Muscle layer of duodenum (tissue), 2 donors: ENCODE measurements around the gene REG1A.

Experiments used
- H3K27ac ChIP-seq: one replicate; pipeline ENCODE4 v1.7.0; 2013; ENCODE audit warnings: mild to moderate bottlenecking, low read length
- H3K27me3 ChIP-seq: one replicate; pipeline ENCODE4 v1.7.0; 2013; ENCODE audit warnings: low read depth, mild to moderate bottlenecking, control low read depth, low read length
- H3K36me3 ChIP-seq, 2 donors: one replicate each; pipeline ENCODE4 v1.7.0; 2013; ENCODE audit warnings: low read length in 2 of 2, control low read depth in 1 of 2, mild to moderate bottlenecking in 1 of 2; ENCODE audit not compliant: insufficient read depth in 2 of 2, control insufficient read depth in 1 of 2
- H3K4me1 ChIP-seq, 2 donors: one replicate each; pipeline ENCODE4 v1.7.0; 2013; ENCODE audit warnings: low read length in 2 of 2, mild to moderate bottlenecking in 2 of 2, control low read depth in 1 of 2, moderate library complexity in 1 of 2; ENCODE audit not compliant: insufficient read depth in 2 of 2, control insufficient read depth in 1 of 2
- H3K4me3 ChIP-seq, 2 donors: one replicate each; pipeline ENCODE4 v1.7.0; 2013; ENCODE audit warnings: low read length in 2 of 2, low read depth in 1 of 2, mild to moderate bottlenecking in 1 of 2
- H3K9me3 ChIP-seq, 2 donors: one replicate each; pipeline ENCODE4 v1.7.0; 2013; ENCODE audit warnings: low read length in 2 of 2, control low read depth in 1 of 2, mild to moderate bottlenecking in 1 of 2; ENCODE audit not compliant: control insufficient read depth in 1 of 2
- donor health status: healthy.

REG1A gene

DNA sequence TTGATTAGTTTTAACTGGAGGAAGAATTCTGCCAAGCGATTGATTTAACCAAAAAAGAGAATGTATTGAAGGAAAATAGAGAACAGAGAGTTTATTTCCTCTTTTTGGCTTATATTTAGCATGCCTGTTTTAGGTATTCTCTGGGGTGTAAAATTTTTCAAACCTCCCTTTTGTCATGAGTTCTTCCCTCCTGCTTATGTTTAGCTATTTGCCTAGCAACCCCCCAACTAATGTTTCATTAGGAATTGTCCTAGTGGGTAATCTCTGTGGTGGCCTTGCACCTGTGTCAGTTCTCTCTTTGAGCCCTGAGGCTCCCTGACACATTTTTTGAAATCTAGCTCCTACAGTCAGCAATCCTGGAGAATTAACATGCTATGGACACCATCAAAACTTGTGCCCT lies 20.0 kb upstream of the REG1A start:
- Histone ChIP-seq H3K27ac (no peak overlapping the region), H3K9me3 (peaks cover 0 to 5% of the 10 kb centered on the region in 2 donors), H3K4me1 (no peaks in the 10 kb centered on the region), H3K4me3 (no peak overlapping the region), H3K27me3 (no peaks in the 10 kb centered on the region), H3K36me3 (no peaks in the 10 kb centered on the region)

DNA sequence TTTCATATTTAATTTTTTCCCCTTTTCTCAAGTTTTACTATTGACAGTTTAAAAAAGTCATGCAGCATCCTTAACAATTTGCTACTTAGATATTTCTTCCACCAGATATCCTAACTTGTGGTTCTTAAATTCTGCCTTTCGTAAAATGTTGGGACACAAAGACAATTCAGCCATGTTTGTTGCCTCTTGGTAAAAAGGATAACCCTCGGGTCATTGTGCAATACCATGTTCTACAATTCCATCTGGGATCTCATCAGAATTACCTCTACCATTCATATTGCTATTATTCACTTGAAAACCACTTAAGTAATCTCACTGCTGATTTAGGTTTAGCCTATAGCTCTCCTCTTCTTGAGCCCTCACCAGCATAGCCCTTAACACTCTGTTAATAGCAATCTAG lies 19.3 kb upstream of the REG1A start:
- no peaks in the 10 kb centered on the region for H3K27me3 ChIP-seq
- H3K27ac ChIP-seq: no peak overlapping the region
- H3K9me3 ChIP-seq: peaks cover 0 to 5% of the 10 kb centered on the region in 2 donors
- no peaks in the 10 kb centered on the region for H3K4me1 ChIP-seq
- no peak overlapping the region for H3K4me3 ChIP-seq
- H3K36me3 ChIP-seq: no peaks in the 10 kb centered on the region

GRCh38 chr2:79103214-79103613 lies 17.1 kb upstream of the REG1A start:
- no peak overlapping the region for H3K27ac ChIP-seq
- H3K4me1 ChIP-seq: no peaks in the 10 kb centered on the region
- H3K4me3 ChIP-seq: no peak overlapping the region
- peaks cover 0 to 5% of the 10 kb centered on the region in 2 donors for H3K9me3 ChIP-seq
- no peaks in the 10 kb centered on the region for H3K36me3 ChIP-seq
- H3K27me3 ChIP-seq: no peaks in the 10 kb centered on the region

GRCh38 chr2:79105259-79105658 lies 15.0 kb upstream of the REG1A start:
- Histone ChIP-seq H3K36me3 (no peaks in the 10 kb centered on the region), H3K27ac (no peak overlapping the region), H3K27me3 (no peaks in the 10 kb centered on the region), H3K9me3 (peaks cover 0 to 5% of the 10 kb centered on the region in 2 donors), H3K4me3 (no peak overlapping the region), H3K4me1 (no peaks in the 10 kb centered on the region)

GRCh38 chr2:79112269-79112668 lies 8.0 kb upstream of the REG1A start:
- H3K4me1 ChIP-seq: no peaks in the 10 kb centered on the region
- H3K4me3 ChIP-seq: no peak overlapping the region
- no peaks in the 10 kb centered on the region for H3K9me3 ChIP-seq
- H3K36me3 ChIP-seq: no peaks in the 10 kb centered on the region
- H3K27ac ChIP-seq: no peak overlapping the region
- no peaks in the 10 kb centered on the region for H3K27me3 ChIP-seq

DNA sequence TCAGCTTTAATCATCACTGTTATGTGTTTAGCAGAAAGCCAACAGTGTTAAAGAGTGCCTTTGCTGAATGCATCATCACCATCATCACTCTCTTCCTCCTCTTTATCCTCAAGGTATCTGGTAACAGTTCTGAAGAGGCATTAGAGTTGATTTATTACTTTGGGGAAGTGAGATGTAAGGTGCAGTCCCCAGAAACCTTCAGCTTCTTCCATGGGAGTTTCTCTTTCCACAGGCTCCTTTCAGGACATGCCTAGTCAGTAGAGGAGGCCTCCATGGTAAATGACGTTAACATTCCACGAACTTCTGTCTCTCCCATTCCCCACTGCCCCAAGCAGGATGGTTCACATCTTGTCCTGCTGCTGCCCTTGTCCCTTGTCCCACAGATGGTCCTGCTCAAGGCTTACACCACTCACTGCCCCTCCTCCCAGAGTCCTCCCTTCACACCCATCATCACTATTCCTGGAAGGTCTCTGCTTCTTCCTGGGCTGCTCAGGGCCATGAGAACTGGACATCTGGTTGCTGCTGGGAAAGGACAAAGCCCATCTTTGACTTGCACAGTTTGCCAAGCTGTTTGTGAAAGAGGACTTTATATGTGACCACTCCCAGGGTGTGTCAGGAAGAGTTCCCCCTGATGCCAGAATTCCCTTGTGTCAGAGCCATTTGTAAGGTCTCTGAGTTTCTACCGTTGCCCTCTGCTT lies 5.3 kb upstream of the REG1A start:
- H3K4me1 ChIP-seq: no peaks in the 10 kb centered on the region
- H3K27ac ChIP-seq: no peak overlapping the region
- no peaks in the 10 kb centered on the region for H3K36me3 ChIP-seq
- H3K27me3 ChIP-seq: no peaks in the 10 kb centered on the region
- H3K9me3 ChIP-seq: no peaks in the 10 kb centered on the region
- no peak overlapping the region for H3K4me3 ChIP-seq

GRCh38 chr2:79116997-79117928 lies 3.0 kb upstream of the REG1A start:
- H3K4me1 ChIP-seq: no peaks in the 10 kb centered on the region
- H3K36me3 ChIP-seq: no peaks in the 10 kb centered on the region
- no peaks in the 10 kb centered on the region for H3K9me3 ChIP-seq
- H3K27me3 ChIP-seq: no peaks in the 10 kb centered on the region
- H3K27ac ChIP-seq: no peak overlapping the region
- H3K4me3 ChIP-seq: no peak overlapping the region

DNA sequence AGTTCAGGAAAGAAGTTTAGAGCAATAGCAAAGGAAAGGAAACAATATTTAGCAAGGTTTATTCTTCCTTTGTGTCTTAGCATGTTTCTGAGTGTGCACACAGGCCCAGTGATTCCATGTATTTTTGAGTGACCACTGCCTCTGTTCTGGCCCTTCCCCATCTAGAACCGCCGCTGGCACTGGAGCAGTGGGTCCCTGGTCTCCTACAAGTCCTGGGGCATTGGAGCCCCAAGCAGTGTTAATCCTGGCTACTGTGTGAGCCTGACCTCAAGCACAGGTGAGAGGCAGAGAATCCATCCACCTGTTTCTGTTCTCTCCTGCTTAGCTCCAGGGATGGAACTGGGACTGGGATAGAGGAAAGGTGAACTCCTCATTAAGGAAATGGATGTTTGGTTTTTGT lies 2.4 kb downstream of the REG1A start:
- H3K36me3 ChIP-seq: no peaks in the 10 kb centered on the region
- H3K27ac ChIP-seq: peak overlapping the region; percentile 27
- no peaks in the 10 kb centered on the region for H3K27me3 ChIP-seq
- no peaks in the 10 kb centered on the region for H3K9me3 ChIP-seq
- H3K4me3 ChIP-seq: peak overlapping the region in 1 of 2 donors; percentile 59
- H3K4me1 ChIP-seq: no peaks in the 10 kb centered on the region

GRCh38 chr2:79124907-79125720 lies 4.8 kb downstream of the REG1A start:
- no peak overlapping the region for H3K4me3 ChIP-seq
- H3K4me1 ChIP-seq: no peaks in the 10 kb centered on the region
- H3K9me3 ChIP-seq: no peaks in the 10 kb centered on the region
- H3K27me3 ChIP-seq: no peaks in the 10 kb centered on the region
- no peak overlapping the region for H3K27ac ChIP-seq
- no peaks in the 10 kb centered on the region for H3K36me3 ChIP-seq

DNA sequence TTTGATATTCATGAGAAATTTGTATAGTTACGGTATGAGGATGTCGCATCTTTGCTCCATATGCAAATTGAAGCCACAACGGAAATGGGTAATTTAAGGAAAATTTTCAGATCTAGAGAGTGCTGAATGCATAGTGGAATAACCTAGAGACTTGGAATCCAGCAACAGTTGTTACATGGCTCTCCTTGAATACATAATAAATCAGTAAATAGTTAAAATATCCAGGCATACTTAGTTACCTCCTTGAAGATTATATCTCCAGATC lies 5.4 kb downstream of the REG1A start:
- H3K27me3 ChIP-seq: no peaks in the 10 kb centered on the region

DNA sequence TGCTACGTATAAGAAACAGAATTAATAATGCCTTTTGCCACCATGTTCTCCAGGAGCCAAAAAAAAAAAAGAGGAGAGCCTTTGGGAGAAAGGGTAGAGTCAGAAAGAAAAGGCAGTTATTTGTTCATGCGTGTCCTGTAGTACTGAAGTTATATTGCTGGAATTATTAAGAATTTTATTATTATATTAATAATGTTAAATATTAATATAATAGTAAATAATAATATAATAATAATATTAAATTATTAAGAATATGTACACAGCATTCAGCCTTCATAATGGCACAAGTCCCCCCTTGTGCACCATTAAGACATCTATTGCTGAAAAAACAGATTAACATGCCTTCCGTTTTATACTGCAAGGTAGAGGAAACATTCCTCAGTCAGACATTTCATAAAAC lies 8.1 kb downstream of the REG1A start:
- Histone ChIP-seq H3K4me1 (no peaks in the 10 kb centered on the region), H3K4me3 (no peak overlapping the region), H3K27me3 (no peaks in the 10 kb centered on the region), H3K9me3 (no peaks in the 10 kb centered on the region), H3K27ac (no peak overlapping the region), H3K36me3 (no peaks in the 10 kb centered on the region)

More for the DNA sequence above, 5.4 kb downstream of the REG1A start:
- Histone ChIP-seq H3K27ac (no peak overlapping the region), H3K4me3 (no peak overlapping the region), H3K4me1 (no peaks in the 10 kb centered on the region), H3K36me3 (no peaks in the 10 kb centered on the region), H3K9me3 (no peaks in the 10 kb centered on the region)
